Hepatocyte (in vitro differentiated cells): Measurements from ENCODE around the gene MYBPC2. TPM values are rescaled to one million over a fixed set of nuclear protein-coding genes. Genes with fewer than 3 reads are reported as not detected.
A peak's percentile ranks its signal among the peaks of the same experiment; 100 is the strongest.

Source experiments
- DNase-seq: peaks from one replicate; pipeline ENCODE4 v3.0.0-alpha.2; 2016; ENCODE audit warnings: low spot score
- H2AFZ ChIP-seq: fragments of 200-600 bp; sonication (generic); 2 replicates; pipeline ENCODE4 v1.6.0; 2016; ENCODE audit warnings: antibody characterized with exemption, mild to moderate bottlenecking
- H3K27ac ChIP-seq: fragments of 200-600 bp; sonication (generic); 2 replicates; pipeline ENCODE4 v1.5.1; 2016; ENCODE audit warnings: mild to moderate bottlenecking
- H3K27me3 ChIP-seq: fragments of 200-600 bp; sonication (generic); 2 replicates; pipeline ENCODE4 v1.6.1; 2016
- H3K36me3 ChIP-seq: fragments of 200-600 bp; sonication (generic); replicated peaks from 2 replicates; pipeline ENCODE4 v1.5.1; 2016; ENCODE audit warnings: low read depth; ENCODE audit not compliant: insufficient read depth
- H3K4me1 ChIP-seq: fragments of 200-600 bp; sonication (generic); 2 replicates; pipeline ENCODE4 v1.5.1; 2016; ENCODE audit warnings: mild to moderate bottlenecking, moderate library complexity; ENCODE audit not compliant: insufficient read depth
- H3K4me2 ChIP-seq: fragments of 200-600 bp; sonication (generic); 2 replicates; pipeline ENCODE4 v1.6.0; 2016
- H3K4me3 ChIP-seq: fragments of 200-600 bp; sonication (generic); 2 replicates; pipeline ENCODE4 v1.5.1; 2016; ENCODE audit warnings: mild to moderate bottlenecking
- H3K79me2 ChIP-seq: fragments of 200-600 bp; sonication (generic); 2 replicates; pipeline ENCODE4 v1.6.0; 2017; ENCODE audit warnings: mild to moderate bottlenecking
- H3K9me2 ChIP-seq: fragments of 200-600 bp; sonication (generic); replicated peaks from 2 replicates; pipeline ENCODE4 v1.6.0; 2017; ENCODE audit warnings: mild to moderate bottlenecking; ENCODE audit not compliant: insufficient read depth
- H3K9me3 ChIP-seq: fragments of 200-600 bp; sonication (generic); 2 replicates; pipeline ENCODE4 v1.5.1; 2016; ENCODE audit warnings: low read depth, mild to moderate bottlenecking
- H4K20me1 ChIP-seq: fragments of 200-600 bp; sonication (generic); 2 replicates; pipeline ENCODE4 v1.6.0; 2016; ENCODE audit warnings: mild to moderate bottlenecking; ENCODE audit not compliant: insufficient read depth, poor library complexity, severe bottlenecking
- EZH2 ChIP-seq: fragments of 200-600 bp; sonication (generic); IDR thresholded peaks from 2 replicates; pipeline ENCODE4 v1.6.1; 2016; ENCODE audit warnings: antibody characterized with exemption, mild to moderate bottlenecking, borderline replicate concordance
- EZH2phosphoT487 ChIP-seq: fragments of 200-600 bp; sonication (generic); IDR thresholded peaks from one replicate; pipeline ENCODE4 v1.6.1; 2018; ENCODE audit warnings: antibody characterized with exemption, mild to moderate bottlenecking, low read depth, moderate library complexity; ENCODE audit not compliant: unreplicated experiment, severe bottlenecking
- WGBS: methylation state at CpG from one replicate; pipeline ENCODE4 v1.1.6; 2016; ENCODE audit warnings: low lambda C conversion rate; ENCODE audit errors: missing lambda C conversion rate; 5-methylcytosine and 5-hydroxymethylcytosine counted together
- polyA plus RNA-seq: library from polyadenylated mRNA; unstranded; fragments of >200 nt; fragmentation: Nextera tagmentation; extraction: Ambion mirVana; gene quantifications from 2 replicates; pipeline ENCODE4 v1.2.1, GENCODE V29; 2016
- total RNA-seq: library from RNA; depleted of rRNA; stranded (reverse); fragments of >200 nt; gene quantifications from 2 replicates; pipeline ENCODE4 v1.2.3, GENCODE V29; 2014
- TF ChIP-seq, protein P1 (sequence below): fragments of 200-600 bp; sonication (generic); IDR thresholded peaks from 2 replicates; pipeline ENCODE4 v1.5.1; 2016; ENCODE audit warnings: antibody characterized with exemption, mild to moderate bottlenecking; ENCODE audit not compliant: poor library complexity

MYBPC2 gene
- total and polyA plus RNA-seq, 2 experiments from 2014 or later = 0.07 TPM; not detected in 1

DNA sequence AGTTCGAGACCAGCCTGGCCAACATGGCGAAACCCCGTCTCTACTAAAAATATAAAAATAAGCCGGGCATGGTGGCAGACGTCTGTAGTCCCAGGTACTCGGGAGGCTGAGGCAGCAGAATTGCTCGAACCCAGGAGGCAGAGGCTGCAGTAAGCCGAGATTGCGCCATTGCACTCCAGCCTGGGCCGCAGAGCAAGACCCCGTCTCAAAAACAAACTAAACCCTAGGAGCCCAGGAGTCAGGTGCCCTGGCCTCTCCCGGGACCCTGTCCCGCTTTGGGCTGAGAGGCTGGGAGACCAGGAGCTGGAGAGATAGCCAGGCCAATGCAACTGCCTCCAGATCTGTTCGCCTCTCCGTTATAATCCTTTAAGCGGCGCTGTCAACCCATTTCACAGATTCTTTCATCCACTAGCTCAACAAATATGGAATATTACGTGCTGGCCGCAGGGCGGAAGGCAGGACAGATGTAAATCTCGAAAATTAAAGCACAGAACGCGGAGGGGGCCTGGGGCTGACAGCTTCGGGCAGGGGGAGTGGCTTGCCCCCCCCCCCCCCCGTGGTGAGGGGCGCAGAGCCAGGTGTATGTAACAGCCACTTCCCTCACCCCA lies 5.3 kb upstream of the MYBPC2 start:
- Histone ChIP-seq H3K79me2 (no peaks in the 10 kb centered on the region), H2AFZ (peak overlapping the region; percentile 35), H3K4me1 (peaks cover 4% of the 10 kb centered on the region), H4K20me1 (no peaks in the 10 kb centered on the region), H3K4me2 (peak overlapping the region; percentile 76), H3K36me3 (no peaks in the 10 kb centered on the region), H3K9me2 (no peaks in the 10 kb centered on the region), H3K4me3 (no peak overlapping the region), H3K9me3 (no peaks in the 10 kb centered on the region), H3K27ac (no peak overlapping the region), H3K27me3 (peaks cover 4% of the 10 kb centered on the region)
- no peak for DNase-seq
- 95% methylated on average over 24 of the region's 26 CpGs for WGBS
- TF ChIP-seq EZH2 (no peak), EZH2phosphoT487 (no peak)
- TF ChIP-seq, protein P1, sequence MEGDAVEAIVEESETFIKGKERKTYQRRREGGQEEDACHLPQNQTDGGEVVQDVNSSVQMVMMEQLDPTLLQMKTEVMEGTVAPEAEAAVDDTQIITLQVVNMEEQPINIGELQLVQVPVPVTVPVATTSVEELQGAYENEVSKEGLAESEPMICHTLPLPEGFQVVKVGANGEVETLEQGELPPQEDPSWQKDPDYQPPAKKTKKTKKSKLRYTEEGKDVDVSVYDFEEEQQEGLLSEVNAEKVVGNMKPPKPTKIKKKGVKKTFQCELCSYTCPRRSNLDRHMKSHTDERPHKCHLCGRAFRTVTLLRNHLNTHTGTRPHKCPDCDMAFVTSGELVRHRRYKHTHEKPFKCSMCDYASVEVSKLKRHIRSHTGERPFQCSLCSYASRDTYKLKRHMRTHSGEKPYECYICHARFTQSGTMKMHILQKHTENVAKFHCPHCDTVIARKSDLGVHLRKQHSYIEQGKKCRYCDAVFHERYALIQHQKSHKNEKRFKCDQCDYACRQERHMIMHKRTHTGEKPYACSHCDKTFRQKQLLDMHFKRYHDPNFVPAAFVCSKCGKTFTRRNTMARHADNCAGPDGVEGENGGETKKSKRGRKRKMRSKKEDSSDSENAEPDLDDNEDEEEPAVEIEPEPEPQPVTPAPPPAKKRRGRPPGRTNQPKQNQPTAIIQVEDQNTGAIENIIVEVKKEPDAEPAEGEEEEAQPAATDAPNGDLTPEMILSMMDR = no peak

- H2AFZ ChIP-seq = peak overlapping the region; percentile 35
- WGBS = 34% methylated on average over 37 of the region's 38 CpGs
- DNase-seq = peak; percentile 86
- no peaks in the 10 kb centered on the region for H3K79me2 ChIP-seq
- no peaks in the 10 kb centered on the region for H3K36me3 ChIP-seq
- peak overlapping the region; percentile 76 for H3K4me2 ChIP-seq
- H3K27ac ChIP-seq = no peak overlapping the region
- peaks cover 7% of the 10 kb centered on the region for H3K27me3 ChIP-seq
- H3K4me3 ChIP-seq = no peak overlapping the region
- H3K9me3 ChIP-seq = no peaks in the 10 kb centered on the region
- no peaks in the 10 kb centered on the region for H3K9me2 ChIP-seq
- peaks cover 4% of the 10 kb centered on the region for H3K4me1 ChIP-seq
- no peaks in the 10 kb centered on the region for H4K20me1 ChIP-seq
- TF ChIP-seq EZH2 (no peak), EZH2phosphoT487 (no peak)
- TF ChIP-seq, protein P1 = no peak
These were observed 4.7 kb upstream of the MYBPC2 start for GRCh38 chr19:50427997-50428425.

- TF ChIP-seq, protein P1 = no peak
- no peak for TF ChIP-seq EZH2
- TF ChIP-seq EZH2phosphoT487 = no peak
These were observed 3.8 kb upstream of the MYBPC2 start for GRCh38 chr19:50428772-50429463.

More at GRCh38 chr19:50428772-50429463, 3.8 kb upstream of the MYBPC2 start:
- 92% methylated on average over 7 of the region's 7 CpGs for WGBS
- Histone ChIP-seq H3K36me3 (no peaks in the 10 kb centered on the region), H3K4me1 (peaks cover 4% of the 10 kb centered on the region), H4K20me1 (no peaks in the 10 kb centered on the region), H3K9me3 (no peaks in the 10 kb centered on the region), H3K27me3 (peaks cover 7% of the 10 kb centered on the region), H3K27ac (no peak overlapping the region), H3K4me2 (no peak overlapping the region), H3K79me2 (no peaks in the 10 kb centered on the region), H3K4me3 (no peak overlapping the region), H3K9me2 (no peaks in the 10 kb centered on the region), H2AFZ (no peak overlapping the region)
- no peak for DNase-seq
